ENCODE data around the gene CD82.

Gene CD82

DNA sequence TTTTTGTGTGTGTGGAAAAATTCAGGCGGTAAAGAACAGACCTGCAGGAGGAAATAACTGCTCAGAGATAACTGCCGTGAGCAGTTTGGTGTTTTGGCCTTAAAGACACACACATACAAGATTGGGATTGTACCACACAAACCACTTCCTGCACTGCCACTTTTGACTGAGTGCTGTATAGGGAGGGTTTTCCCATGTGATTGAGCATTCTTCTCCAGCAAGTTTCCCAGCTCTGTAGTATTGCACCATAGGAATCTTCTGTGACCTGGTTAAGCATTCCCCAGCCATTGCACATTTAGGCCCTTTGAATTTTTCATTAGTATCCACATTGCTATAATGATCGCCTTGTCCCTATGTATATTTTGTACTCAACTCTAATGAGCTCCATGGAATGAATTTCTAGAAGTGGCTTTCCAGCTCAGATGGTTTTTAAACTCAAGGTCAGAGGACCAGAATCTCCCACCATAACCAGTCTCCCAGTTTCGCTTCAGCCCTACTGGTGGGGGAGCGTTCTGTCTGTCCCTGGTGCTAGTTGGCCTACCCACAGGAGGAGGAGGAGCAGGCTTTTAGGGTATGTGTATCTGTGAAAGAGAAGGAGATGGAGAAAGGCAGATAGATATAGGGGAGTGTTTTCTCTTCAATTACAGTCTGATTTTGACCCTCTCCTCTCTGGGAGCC is 9.3 kb downstream of the CD82 start:
- DNase-seq (ENCODE audit: low spot score) = peak; percentile 64
- CTCF ChIA-PET = interaction anchor here (1.5 kb wide), 1 partner anchor 42 kb away, joined by 5 read pairs; no protein-coding TSS in a partner anchor
- H3K27ac ChIP-seq = no peak overlapping the region
- TF ChIP-seq, protein P1, sequence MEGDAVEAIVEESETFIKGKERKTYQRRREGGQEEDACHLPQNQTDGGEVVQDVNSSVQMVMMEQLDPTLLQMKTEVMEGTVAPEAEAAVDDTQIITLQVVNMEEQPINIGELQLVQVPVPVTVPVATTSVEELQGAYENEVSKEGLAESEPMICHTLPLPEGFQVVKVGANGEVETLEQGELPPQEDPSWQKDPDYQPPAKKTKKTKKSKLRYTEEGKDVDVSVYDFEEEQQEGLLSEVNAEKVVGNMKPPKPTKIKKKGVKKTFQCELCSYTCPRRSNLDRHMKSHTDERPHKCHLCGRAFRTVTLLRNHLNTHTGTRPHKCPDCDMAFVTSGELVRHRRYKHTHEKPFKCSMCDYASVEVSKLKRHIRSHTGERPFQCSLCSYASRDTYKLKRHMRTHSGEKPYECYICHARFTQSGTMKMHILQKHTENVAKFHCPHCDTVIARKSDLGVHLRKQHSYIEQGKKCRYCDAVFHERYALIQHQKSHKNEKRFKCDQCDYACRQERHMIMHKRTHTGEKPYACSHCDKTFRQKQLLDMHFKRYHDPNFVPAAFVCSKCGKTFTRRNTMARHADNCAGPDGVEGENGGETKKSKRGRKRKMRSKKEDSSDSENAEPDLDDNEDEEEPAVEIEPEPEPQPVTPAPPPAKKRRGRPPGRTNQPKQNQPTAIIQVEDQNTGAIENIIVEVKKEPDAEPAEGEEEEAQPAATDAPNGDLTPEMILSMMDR (conservative IDR thresholded peaks at IDR 0.05; ENCODE audit: low read depth) = no peak
- POLR2A ChIA-PET (ENCODE audit: low non-redundant PET) = no interaction called here

DNA sequence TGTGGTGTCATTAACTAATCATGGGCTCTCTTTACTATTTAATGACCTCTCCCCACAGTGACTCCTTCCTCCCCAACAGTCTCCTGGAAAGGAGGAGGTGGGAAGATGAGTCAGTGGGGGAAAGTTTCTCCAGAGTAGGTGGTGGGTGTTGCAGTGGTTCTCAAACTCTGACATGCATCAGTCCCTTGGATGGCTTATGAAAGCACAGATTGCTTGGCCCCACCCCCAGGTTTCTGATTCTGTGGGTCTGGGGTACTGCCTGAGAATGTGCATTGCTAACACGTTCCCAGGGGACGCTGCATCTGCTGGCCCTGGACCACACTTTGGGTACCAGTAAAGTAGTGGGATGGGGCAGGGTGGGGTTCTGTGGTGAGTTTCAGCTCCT is 9.8 kb downstream of the CD82 start:
- TF ChIP-seq, protein P1 (conservative IDR thresholded peaks at IDR 0.05; ENCODE audit: low read depth) = no peak
- ChIA-PET POLR2A (ENCODE audit: low non-redundant PET) (no interaction called here), CTCF (no interaction called here)
- H3K27ac ChIP-seq = no peak overlapping the region
- peak; percentile 36 for DNase-seq (ENCODE audit: low spot score)

DNA sequence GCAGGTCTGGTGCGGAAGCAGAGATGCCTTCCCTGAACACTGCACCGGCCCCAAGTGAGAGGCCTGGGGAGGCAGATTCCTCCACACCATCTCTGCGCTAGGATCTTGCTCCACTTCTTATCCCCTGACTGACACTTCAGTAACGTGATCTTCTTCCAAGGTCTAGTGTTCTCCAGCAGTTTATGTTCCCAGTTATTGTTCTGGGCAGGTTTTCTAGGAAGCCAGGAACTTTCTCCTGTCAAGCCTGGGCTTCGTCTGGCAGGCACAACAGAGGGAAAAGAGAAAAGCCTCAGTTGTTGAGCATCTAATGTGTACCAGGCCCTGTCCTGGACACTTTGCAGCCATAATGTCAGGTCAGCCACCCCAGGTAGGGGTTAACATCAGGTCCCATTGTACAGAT is 10.5 kb downstream of the CD82 start:
- TF ChIP-seq, protein P1 (conservative IDR thresholded peaks at IDR 0.05; ENCODE audit: low read depth) = no peak
- no peak for DNase-seq (ENCODE audit: low spot score)
- ChIA-PET POLR2A (ENCODE audit: low non-redundant PET) (no interaction called here), CTCF (no interaction called here)
- H3K27ac ChIP-seq = no peak overlapping the region

DNA sequence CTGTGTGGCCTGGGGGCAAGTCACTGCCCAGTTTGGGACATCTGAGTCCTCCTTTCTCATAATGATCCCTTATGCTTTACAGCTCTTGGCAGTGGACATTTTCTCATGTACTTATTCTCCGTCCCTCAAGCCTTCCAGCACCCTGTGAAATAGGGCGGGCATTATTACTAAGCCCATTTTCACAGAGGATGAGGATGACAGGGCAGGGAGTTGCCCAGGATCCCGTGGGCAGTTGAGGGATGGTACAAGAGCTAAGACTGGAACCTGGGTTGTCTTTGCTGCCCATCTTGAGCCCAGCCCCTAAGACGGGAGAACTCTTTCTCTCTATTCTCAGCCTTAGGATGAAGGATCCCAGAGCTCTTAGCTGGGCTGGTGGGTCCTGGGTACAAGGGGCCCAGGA is 11.2 kb downstream of the CD82 start:
- no peak overlapping the region for H3K27ac ChIP-seq
- no peak for DNase-seq (ENCODE audit: low spot score)
- ChIA-PET POLR2A (ENCODE audit: low non-redundant PET) (no interaction called here), CTCF (no interaction called here)
- TF ChIP-seq, protein P1 (conservative IDR thresholded peaks at IDR 0.05; ENCODE audit: low read depth) = no peak

DNA sequence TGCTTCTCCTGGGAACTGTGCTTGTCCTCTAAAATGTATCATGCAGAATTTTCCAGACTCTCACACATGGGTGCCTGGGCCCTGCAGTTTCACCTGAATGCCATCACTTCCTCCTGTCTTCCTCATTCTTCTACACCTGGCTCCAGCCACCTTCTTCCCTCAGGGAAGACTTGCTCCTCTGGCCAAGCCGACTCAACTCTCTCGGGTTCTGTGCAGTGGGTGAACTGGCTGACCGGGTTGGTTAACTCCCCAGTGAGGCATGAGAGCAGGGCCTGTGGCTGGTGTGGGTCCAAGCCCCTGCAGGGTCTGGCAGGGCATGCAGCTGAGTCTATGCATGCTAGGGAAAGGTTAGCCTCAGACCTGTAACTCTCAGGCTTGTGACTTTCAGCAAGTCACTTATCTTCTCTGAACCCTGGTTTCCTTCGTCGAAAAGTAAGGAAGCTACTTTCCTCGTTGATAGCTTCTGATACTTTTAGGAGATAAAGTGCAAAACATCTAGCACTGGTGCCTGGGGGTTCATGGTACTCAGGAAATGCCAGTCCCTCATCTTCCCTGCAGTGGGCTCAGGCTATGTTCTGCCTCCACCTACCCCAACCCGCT is 11.9 kb downstream of the CD82 start:
- ChIA-PET CTCF (interaction anchor here (0.6 kb wide), 3 partner anchors 10 to 39 kb away, joined by 3 to 5 read pairs (median 3); no protein-coding TSS in a partner anchor), POLR2A (ENCODE audit: low non-redundant PET) (interaction anchor here (1.0 kb wide), 1 partner anchor 11 kb away, joined by 3 read pairs; no protein-coding TSS in a partner anchor)
- H3K27ac ChIP-seq = 0 out of 2 replicates have a peak overlapping the region, but pooled peaks have one; percentile 25
- DNase-seq (ENCODE audit: low spot score) = no peak
- TF ChIP-seq, protein P1 (conservative IDR thresholded peaks at IDR 0.05; ENCODE audit: low read depth) = no peak

DNA sequence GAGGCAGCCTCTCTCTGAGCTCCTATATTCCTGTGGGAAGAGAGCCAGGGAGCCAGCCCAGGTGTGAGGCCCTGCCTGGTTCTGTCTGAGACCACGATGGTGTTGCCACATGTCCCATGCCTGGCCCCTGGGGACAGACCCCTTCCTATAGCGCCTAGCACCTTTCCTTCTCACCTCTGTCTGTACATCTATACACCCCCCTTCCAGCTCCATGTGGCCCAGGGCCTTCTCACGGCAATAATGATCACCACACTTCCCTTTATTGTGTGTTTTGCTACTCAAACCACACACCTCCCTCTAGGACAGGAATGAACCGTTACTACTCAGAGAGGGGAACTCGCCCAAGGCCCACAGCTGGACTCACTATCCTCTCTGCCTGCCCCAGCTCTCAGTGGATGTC is 12.8 kb downstream of the CD82 start:
- POLR2A ChIA-PET (ENCODE audit: low non-redundant PET) = no interaction called here
- H3K27ac ChIP-seq = no peak overlapping the region
- CTCF ChIA-PET = interaction anchor here (0.6 to 1.0 kb wide), 3 partner anchors 36 to 333 kb away, joined by 3 to 5 read pairs (median 3); no protein-coding TSS in a partner anchor
- no peak for DNase-seq (ENCODE audit: low spot score)
- TF ChIP-seq, protein P1 (conservative IDR thresholded peaks at IDR 0.05; ENCODE audit: low read depth) = no peak
